ENCODE results near the gene MYL5.
A peak's percentile ranks its signal among the peaks of the same experiment; 100 is the strongest.

Gene MYL5

GRCh38 chr4:707929-708630 is 33.7 kb downstream of the MYL5 start:
- DNase-seq (ENCODE audit: low spot score) = no peak

- no peak for DNase-seq (ENCODE audit: low spot score)
Measured at GRCh38 chr4:708631-708933, 34.2 kb downstream of the MYL5 start.

GRCh38 chr4:709348-709747 is 35.0 kb downstream of the MYL5 start:
- no peak for DNase-seq (ENCODE audit: low spot score)

- no peak for DNase-seq (ENCODE audit: low spot score)
Measured at GRCh38 chr4:710116-710515, 35.8 kb downstream of the MYL5 start.

- DNase-seq (ENCODE audit: low spot score) = no peak
Measured at GRCh38 chr4:710916-711315, 36.6 kb downstream of the MYL5 start.

GRCh38 chr4:712093-712492 is 37.8 kb downstream of the MYL5 start:
- no peak for DNase-seq (ENCODE audit: low spot score)

GRCh38 chr4:712916-713632 is 38.7 kb downstream of the MYL5 start:
- DNase-seq (ENCODE audit: low spot score) = no peak

GRCh38 chr4:714087-714486 is 39.7 kb downstream of the MYL5 start:
- DNase-seq (ENCODE audit: low spot score) = no peak

- DNase-seq (ENCODE audit: low spot score) = no peak
Measured at GRCh38 chr4:717601-718320, 43.4 kb downstream of the MYL5 start.

- DNase-seq (ENCODE audit: low spot score) = no peak
Measured at GRCh38 chr4:718460-718859, 44.1 kb downstream of the MYL5 start.

GRCh38 chr4:720111-720860 is 45.9 kb downstream of the MYL5 start:
- no peak for DNase-seq (ENCODE audit: low spot score)

GRCh38 chr4:721261-722168 is 47.2 kb downstream of the MYL5 start:
- DNase-seq (ENCODE audit: low spot score) = no peak

GRCh38 chr4:722169-722725 is 47.9 kb downstream of the MYL5 start:
- no peak for DNase-seq (ENCODE audit: low spot score)

GRCh38 chr4:722851-723360 is 48.6 kb downstream of the MYL5 start:
- DNase-seq (ENCODE audit: low spot score) = no peak

GRCh38 chr4:723751-724530 is 49.6 kb downstream of the MYL5 start:
- no peak for DNase-seq (ENCODE audit: low spot score)

- no peak for DNase-seq (ENCODE audit: low spot score)
Measured at GRCh38 chr4:725391-726234, 51.3 kb downstream of the MYL5 start.

- DNase-seq (ENCODE audit: low spot score) = peak; percentile 88
Measured at GRCh38 chr4:726235-726787, 52.0 kb downstream of the MYL5 start.

- DNase-seq (ENCODE audit: low spot score) = no peak
Measured at GRCh38 chr4:726838-727237, 52.5 kb downstream of the MYL5 start.

- DNase-seq (ENCODE audit: low spot score) = no peak
Measured at GRCh38 chr4:727576-727975, 53.2 kb downstream of the MYL5 start.
